ENCODE measurements around the gene DNAH8. TPM values are rescaled to one million over a fixed set of nuclear protein-coding genes. Genes with fewer than 3 reads are reported as not detected.

Gene DNAH8
- total RNA-seq, 1 donor from 2014 or later: 0.03 TPM

DNA sequence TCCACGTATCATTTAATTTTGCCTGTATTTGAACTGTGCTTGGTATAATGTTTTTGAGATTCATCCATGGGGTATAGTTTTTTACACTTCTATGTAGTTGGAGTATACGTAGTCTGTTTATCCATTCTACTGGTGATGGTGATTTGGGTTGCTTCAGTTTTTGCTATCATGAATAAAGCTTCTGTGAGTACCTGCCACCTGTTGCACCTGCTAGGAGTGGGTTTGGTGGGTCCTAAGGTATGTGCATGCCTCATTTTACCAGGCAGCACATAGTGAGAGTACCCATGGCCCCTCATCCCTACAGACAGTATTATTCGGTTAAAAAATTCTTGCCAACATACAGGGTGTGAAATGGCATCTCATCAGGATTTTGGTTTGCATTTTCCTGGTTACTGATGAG, 92.9 kb downstream of the DNAH8 start:
- H3K4me1 ChIP-seq: no peaks in the 10 kb centered on the region
- TF ChIP-seq, protein P1, sequence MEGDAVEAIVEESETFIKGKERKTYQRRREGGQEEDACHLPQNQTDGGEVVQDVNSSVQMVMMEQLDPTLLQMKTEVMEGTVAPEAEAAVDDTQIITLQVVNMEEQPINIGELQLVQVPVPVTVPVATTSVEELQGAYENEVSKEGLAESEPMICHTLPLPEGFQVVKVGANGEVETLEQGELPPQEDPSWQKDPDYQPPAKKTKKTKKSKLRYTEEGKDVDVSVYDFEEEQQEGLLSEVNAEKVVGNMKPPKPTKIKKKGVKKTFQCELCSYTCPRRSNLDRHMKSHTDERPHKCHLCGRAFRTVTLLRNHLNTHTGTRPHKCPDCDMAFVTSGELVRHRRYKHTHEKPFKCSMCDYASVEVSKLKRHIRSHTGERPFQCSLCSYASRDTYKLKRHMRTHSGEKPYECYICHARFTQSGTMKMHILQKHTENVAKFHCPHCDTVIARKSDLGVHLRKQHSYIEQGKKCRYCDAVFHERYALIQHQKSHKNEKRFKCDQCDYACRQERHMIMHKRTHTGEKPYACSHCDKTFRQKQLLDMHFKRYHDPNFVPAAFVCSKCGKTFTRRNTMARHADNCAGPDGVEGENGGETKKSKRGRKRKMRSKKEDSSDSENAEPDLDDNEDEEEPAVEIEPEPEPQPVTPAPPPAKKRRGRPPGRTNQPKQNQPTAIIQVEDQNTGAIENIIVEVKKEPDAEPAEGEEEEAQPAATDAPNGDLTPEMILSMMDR (IDR thresholded peaks at IDR 0.05): no peak
- no peak overlapping the region for H3K27ac ChIP-seq
- intact Hi-C loops (cut with DNase I): no loop called here
- H3K27me3 ChIP-seq (ENCODE audit: low read depth): no peaks in the 10 kb centered on the region
- no peak overlapping the region for H3K4me3 ChIP-seq
- H3K36me3 ChIP-seq: no peaks in the 10 kb centered on the region
- no peak for ATAC-seq
- DNase-seq: no peak
- H3K9me3 ChIP-seq: no peaks in the 10 kb centered on the region

DNA sequence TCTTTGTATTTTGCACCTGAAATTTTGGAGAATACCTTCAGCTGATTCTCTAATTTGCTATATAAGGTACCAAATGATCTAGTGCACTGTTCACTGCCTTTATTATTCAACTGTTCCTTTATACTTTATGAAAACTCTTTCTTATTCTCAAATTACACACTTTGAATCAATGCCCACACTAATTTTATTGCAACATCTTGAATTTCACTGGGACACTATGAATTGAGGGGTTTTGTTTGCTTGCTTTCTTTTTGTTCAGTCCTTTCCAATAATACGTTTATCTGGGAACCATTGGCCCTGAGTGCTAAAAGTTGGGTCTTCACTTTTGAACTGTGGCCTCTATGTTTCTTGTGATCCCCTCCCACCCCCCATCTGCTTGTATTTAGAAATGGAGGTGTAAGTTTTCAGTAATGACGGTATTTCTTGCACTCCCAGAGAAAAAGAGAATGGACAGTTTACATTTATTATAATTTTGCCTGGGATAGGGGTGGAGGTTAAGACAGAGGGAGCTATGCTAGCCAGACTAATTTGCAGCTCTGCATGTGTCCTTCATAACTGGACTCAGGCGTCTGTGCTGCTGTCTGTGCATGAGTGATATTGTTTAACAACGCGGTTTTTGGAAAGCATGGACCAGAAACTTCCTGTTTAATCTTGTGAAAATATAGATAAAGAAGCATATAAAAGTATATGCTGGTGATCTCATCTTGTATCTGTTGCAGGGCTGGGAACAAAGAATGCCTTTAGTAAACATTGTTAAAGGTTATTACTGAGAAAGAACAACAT, 98.1 kb downstream of the DNAH8 start:
- TF ChIP-seq, protein P1 (IDR thresholded peaks at IDR 0.05): no peak
- DNase-seq (no peak), ATAC-seq (no peak)
- no peak overlapping the region for H3K4me3 ChIP-seq
- H3K36me3 ChIP-seq: no peaks in the 10 kb centered on the region
- H3K27me3 ChIP-seq (ENCODE audit: low read depth): no peaks in the 10 kb centered on the region
- no peaks in the 10 kb centered on the region for H3K9me3 ChIP-seq
- H3K4me1 ChIP-seq: no peaks in the 10 kb centered on the region
- H3K27ac ChIP-seq: no peak overlapping the region
- intact Hi-C loops (cut with DNase I): no loop called here

DNA sequence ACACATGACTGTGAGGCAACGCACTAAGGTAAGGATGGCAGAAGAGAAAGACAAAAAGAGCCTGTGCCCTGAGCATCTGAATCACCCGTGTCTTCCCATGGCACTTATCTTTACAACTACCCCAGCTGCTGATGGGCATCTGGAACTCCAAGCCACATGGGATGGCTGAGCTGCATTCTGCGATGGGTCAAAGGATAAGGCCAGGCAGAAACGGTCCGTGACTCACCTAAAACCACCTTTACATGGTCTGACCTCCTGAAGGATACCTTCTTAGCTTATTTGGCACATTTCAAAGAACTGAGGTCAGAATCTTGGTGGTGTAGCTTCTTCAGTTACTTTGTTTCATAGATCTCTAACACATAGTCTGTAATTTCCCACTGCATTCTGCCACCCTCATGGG, 99.7 kb downstream of the DNAH8 start:
- H3K36me3 ChIP-seq: no peaks in the 10 kb centered on the region
- H3K4me3 ChIP-seq: no peak overlapping the region
- TF ChIP-seq, protein P1 (IDR thresholded peaks at IDR 0.05): no peak
- H3K27me3 ChIP-seq (ENCODE audit: low read depth): no peaks in the 10 kb centered on the region
- H3K9me3 ChIP-seq: no peaks in the 10 kb centered on the region
- H3K4me1 ChIP-seq: no peaks in the 10 kb centered on the region
- no peak overlapping the region for H3K27ac ChIP-seq
- no peak for ATAC-seq
- DNase-seq: no peak
- intact Hi-C loops (cut with DNase I): no loop called here

GRCh38 chr6:38815250-38815649, 100.1 kb downstream of the DNAH8 start:
- DNase-seq: no peak
- TF ChIP-seq, protein P1 (IDR thresholded peaks at IDR 0.05): no peak
- Histone ChIP-seq H3K36me3 (no peaks in the 10 kb centered on the region), H3K27me3 (ENCODE audit: low read depth) (no peaks in the 10 kb centered on the region), H3K9me3 (no peaks in the 10 kb centered on the region), H3K27ac (no peak overlapping the region), H3K4me3 (no peak overlapping the region), H3K4me1 (no peaks in the 10 kb centered on the region)
- intact Hi-C loops (cut with DNase I): no loop called here
- ATAC-seq: no peak

DNA sequence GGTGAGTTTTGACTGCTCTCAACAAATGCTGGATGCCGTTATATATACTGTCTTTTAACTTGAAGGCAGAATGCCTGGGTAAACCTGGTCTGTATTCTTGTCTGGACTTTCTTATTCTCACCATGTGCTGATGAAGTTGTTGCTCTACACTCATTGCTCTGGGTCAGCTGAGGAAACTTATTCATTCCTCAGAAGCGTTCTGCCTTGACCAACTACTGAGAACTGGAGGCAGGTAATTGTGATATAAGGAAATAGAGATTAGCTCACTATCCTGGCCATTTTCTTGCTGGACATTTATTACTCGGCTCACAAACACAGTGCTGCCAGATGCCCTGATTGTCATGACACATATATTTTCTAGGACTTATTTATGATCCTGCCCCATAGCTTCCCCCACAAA, 103.6 kb downstream of the DNAH8 start:
- Histone ChIP-seq H3K9me3 (no peaks in the 10 kb centered on the region), H3K36me3 (no peaks in the 10 kb centered on the region), H3K27ac (no peak overlapping the region), H3K4me3 (no peak overlapping the region), H3K4me1 (no peaks in the 10 kb centered on the region), H3K27me3 (ENCODE audit: low read depth) (no peaks in the 10 kb centered on the region)
- no peak for DNase-seq
- ATAC-seq: no peak
- intact Hi-C loops (cut with DNase I): no loop called here
- TF ChIP-seq, protein P1 (IDR thresholded peaks at IDR 0.05): no peak
